ENCODE results near the gene SAMD15. TPM values are rescaled to one million over a fixed set of nuclear protein-coding genes. Genes with fewer than 3 reads are reported as not detected.

Gene SAMD15
- total and polyA plus RNA-seq, 4 experiments from 2014 or later, result 0.11 to 0.38 TPM; not detected in 2

- intact Hi-C loops (cut with micrococcal nuclease), result no loop called here
- ChIA-PET CTCF (ENCODE audit: partially characterized antibody) (no interaction called here), POLR2A (ENCODE audit: partially characterized antibody) (no interaction called here)
- H3K9me3 ChIP-seq (ENCODE audit: control insufficient read depth in 1 of 2, low read length in 2 of 2), result no peaks in the 10 kb centered on the region
- no peak overlapping the region for H3K27ac Mint-ChIP-seq
- no peaks in the 10 kb centered on the region for H3K27me3 Mint-ChIP-seq
- no peak overlapping the region for H3K27ac ChIP-seq (ENCODE audit: low read depth, low read length)
- H3K27me3 ChIP-seq (ENCODE audit: insufficient read depth, low read length), result no peaks in the 10 kb centered on the region
- peaks cover 47% of the 10 kb centered on the region for H3K36me3 ChIP-seq (ENCODE audit: insufficient read depth, low read length)
- no peak overlapping the region for H3K4me3 Mint-ChIP-seq
- H3K9me3 Mint-ChIP-seq, result peaks cover 0 to 31% (median 16%) of the 10 kb centered on the region in 8 donors
- H3K4me1 ChIP-seq (ENCODE audit: insufficient read depth, low read length), result no peaks in the 10 kb centered on the region
- no peak for DNase-seq
- H3K4me1 Mint-ChIP-seq, result no peaks in the 10 kb centered on the region
- no peak overlapping the region for H3K4me3 ChIP-seq (ENCODE audit: low read length in 2 of 2)
- peaks cover 89 to 90% of the 10 kb centered on the region in 2 donors for H3K36me3 Mint-ChIP-seq
Measured at GRCh38 chr14:77424862-77425261, 47.7 kb downstream of the SAMD15 start.

- Mint-ChIP-seq H3K27me3 (no peaks in the 10 kb centered on the region), H3K4me3 (no peak overlapping the region), H3K27ac (no peak overlapping the region), H3K4me1 (no peaks in the 10 kb centered on the region), H3K9me3 (peaks cover 0 to 16% (median 2%) of the 10 kb centered on the region in 8 donors), H3K36me3 (peaks cover 93 to 98% of the 10 kb centered on the region in 2 donors)
- ChIA-PET CTCF (ENCODE audit: partially characterized antibody) (no interaction called here), POLR2A (ENCODE audit: partially characterized antibody) (no interaction called here)
- no peaks in the 10 kb centered on the region for H3K4me1 ChIP-seq (ENCODE audit: insufficient read depth, low read length)
- H3K27me3 ChIP-seq (ENCODE audit: insufficient read depth, low read length), result no peaks in the 10 kb centered on the region
- no peak overlapping the region for H3K27ac ChIP-seq (ENCODE audit: low read depth, low read length)
- H3K9me3 ChIP-seq (ENCODE audit: control insufficient read depth in 1 of 2, low read length in 2 of 2), result no peaks in the 10 kb centered on the region
- intact Hi-C loops (cut with micrococcal nuclease), result no loop called here
- DNase-seq, result no peak
- H3K4me3 ChIP-seq (ENCODE audit: low read length in 2 of 2), result no peak overlapping the region
- peaks cover 47% of the 10 kb centered on the region for H3K36me3 ChIP-seq (ENCODE audit: insufficient read depth, low read length)
Measured at GRCh38 chr14:77426396-77426795, 49.2 kb downstream of the SAMD15 start.

- H3K9me3 Mint-ChIP-seq, result no peaks in the 10 kb centered on the region
- peaks cover 51 to 64% of the 10 kb centered on the region in 2 donors for H3K36me3 Mint-ChIP-seq
- ChIA-PET POLR2A (ENCODE audit: partially characterized antibody) (no interaction called here), CTCF (ENCODE audit: partially characterized antibody) (no interaction called here)
- Histone ChIP-seq H3K4me1 (ENCODE audit: insufficient read depth, low read length) (no peaks in the 10 kb centered on the region), H3K9me3 (ENCODE audit: control insufficient read depth in 1 of 2, low read length in 2 of 2) (no peaks in the 10 kb centered on the region), H3K4me3 (ENCODE audit: low read length in 2 of 2) (no peak overlapping the region), H3K36me3 (ENCODE audit: insufficient read depth, low read length) (peaks cover 26% of the 10 kb centered on the region), H3K27ac (ENCODE audit: low read depth, low read length) (no peak overlapping the region), H3K27me3 (ENCODE audit: insufficient read depth, low read length) (no peaks in the 10 kb centered on the region)
- H3K4me3 Mint-ChIP-seq, result no peak overlapping the region
- DNase-seq, result no peak
- no peak overlapping the region for H3K27ac Mint-ChIP-seq
- peaks cover 0 to 1% (median 0%) of the 10 kb centered on the region in 4 donors for H3K4me1 Mint-ChIP-seq
- intact Hi-C loops (cut with micrococcal nuclease), result no loop called here
- no peaks in the 10 kb centered on the region for H3K27me3 Mint-ChIP-seq
Measured at GRCh38 chr14:77436042-77436441, 58.9 kb downstream of the SAMD15 start.

GRCh38 chr14:77438596-77438995 lies 61.4 kb downstream of the SAMD15 start:
- no peaks in the 10 kb centered on the region for H3K27me3 ChIP-seq (ENCODE audit: insufficient read depth, low read length)
- no peaks in the 10 kb centered on the region for H3K9me3 Mint-ChIP-seq
- CTCF ChIA-PET (ENCODE audit: partially characterized antibody), result no interaction called here
- no peaks in the 10 kb centered on the region for H3K4me1 ChIP-seq (ENCODE audit: insufficient read depth, low read length)
- peaks cover 49% of the 10 kb centered on the region for H3K36me3 ChIP-seq (ENCODE audit: insufficient read depth, low read length)
- peaks cover 65 to 72% of the 10 kb centered on the region in 2 donors for H3K36me3 Mint-ChIP-seq
- no peak overlapping the region for H3K27ac Mint-ChIP-seq
- intact Hi-C loops (cut with micrococcal nuclease), result no loop called here
- no peak overlapping the region for H3K27ac ChIP-seq (ENCODE audit: low read depth, low read length)
- H3K4me3 ChIP-seq (ENCODE audit: low read length in 2 of 2), result no peak overlapping the region
- POLR2A ChIA-PET (ENCODE audit: partially characterized antibody), result no interaction called here
- H3K4me3 Mint-ChIP-seq, result no peak overlapping the region
- no peaks in the 10 kb centered on the region for H3K27me3 Mint-ChIP-seq
- no peak for DNase-seq
- no peaks in the 10 kb centered on the region for H3K9me3 ChIP-seq (ENCODE audit: control insufficient read depth in 1 of 2, low read length in 2 of 2)
- peaks cover 0 to 1% (median 0%) of the 10 kb centered on the region in 4 donors for H3K4me1 Mint-ChIP-seq

GRCh38 chr14:77439861-77440260 lies 62.7 kb downstream of the SAMD15 start:
- intact Hi-C loops (cut with micrococcal nuclease), result no loop called here
- Histone ChIP-seq H3K27ac (ENCODE audit: low read depth, low read length) (no peak overlapping the region), H3K27me3 (ENCODE audit: insufficient read depth, low read length) (no peaks in the 10 kb centered on the region), H3K36me3 (ENCODE audit: insufficient read depth, low read length) (peaks cover 44% of the 10 kb centered on the region), H3K4me1 (ENCODE audit: insufficient read depth, low read length) (no peaks in the 10 kb centered on the region), H3K9me3 (ENCODE audit: control insufficient read depth in 1 of 2, low read length in 2 of 2) (no peaks in the 10 kb centered on the region), H3K4me3 (ENCODE audit: low read length in 2 of 2) (no peak overlapping the region)
- Mint-ChIP-seq H3K27ac (no peak overlapping the region), H3K27me3 (no peaks in the 10 kb centered on the region), H3K4me3 (no peak overlapping the region), H3K9me3 (no peaks in the 10 kb centered on the region), H3K4me1 (peaks cover 0 to 1% (median 0%) of the 10 kb centered on the region in 4 donors), H3K36me3 (peaks cover 59 to 73% of the 10 kb centered on the region in 2 donors)
- ChIA-PET CTCF (ENCODE audit: partially characterized antibody) (no interaction called here), POLR2A (ENCODE audit: partially characterized antibody) (interaction anchor here (0.7 kb wide), 1 partner anchor 40 kb away, joined by 3 read pairs; no protein-coding TSS in a partner anchor)
- DNase-seq, result no peak

Other genes starting within 250 kb of the SAMD15 start
- gene ZDHHC22, start 235.6 kb upstream of the SAMD15 start, total RNA-seq, result not detected
- not detected for gene ZDHHC22, start 235.6 kb upstream of the SAMD15 start, polyA plus RNA-seq
- gene TMEM63C, start 195.6 kb upstream of the SAMD15 start, total RNA-seq, result 1 to 10 TPM in 1 of 2 experiments, under 1 TPM in 1; 0.36 to 1.7 TPM
- not detected for gene TMEM63C, start 195.6 kb upstream of the SAMD15 start, polyA plus RNA-seq
- gene NGB, start 106.2 kb upstream of the SAMD15 start, total RNA-seq, result not detected
- not detected for gene NGB, start 106.2 kb upstream of the SAMD15 start, polyA plus RNA-seq
- 10 to 100 TPM; 13.2 to 15.2 TPM for gene POMT2, start 56.5 kb upstream of the SAMD15 start, total RNA-seq
- 1 to 10 TPM in 1 of 2 donors, under 1 TPM in 1; 0.86 to 1.1 TPM for gene POMT2, start 56.5 kb upstream of the SAMD15 start, polyA plus RNA-seq
- gene GSTZ1, start 56.3 kb upstream of the SAMD15 start, total RNA-seq, result 10 to 100 TPM; 10.5 to 11.8 TPM
- 1 to 10 TPM; 5.2 to 6.4 TPM for gene GSTZ1, start 56.3 kb upstream of the SAMD15 start, polyA plus RNA-seq
- 1 to 10 TPM; 8.3 to 8.6 TPM for gene TMED8, start 285 bp upstream of the SAMD15 start, total RNA-seq
- 1 to 10 TPM; 2.5 to 3.5 TPM for gene TMED8, start 285 bp upstream of the SAMD15 start, polyA plus RNA-seq
- 1 to 10 TPM; 1.1 TPM for gene NOXRED1, start 46.1 kb downstream of the SAMD15 start, total RNA-seq
- not detected for gene NOXRED1, start 46.1 kb downstream of the SAMD15 start, polyA plus RNA-seq
- 10 to 100 TPM; 18.6 to 22.5 TPM for gene VIPAS39, start 80.2 kb downstream of the SAMD15 start, total RNA-seq
- gene VIPAS39, start 80.2 kb downstream of the SAMD15 start, polyA plus RNA-seq, result 1 to 10 TPM; 7.6 to 8.4 TPM
- gene AHSA1, start 80.7 kb downstream of the SAMD15 start, total RNA-seq, result 10 to 100 TPM; 88.5 to 89.9 TPM
- 100 to 1,000 TPM in 1 of 2 donors, 10 to 100 TPM in 1; 95.6 to 134 TPM for gene AHSA1, start 80.7 kb downstream of the SAMD15 start, polyA plus RNA-seq
- not detected for gene ISM2, start 121.4 kb downstream of the SAMD15 start, total RNA-seq
- gene ISM2, start 121.4 kb downstream of the SAMD15 start, polyA plus RNA-seq, result not detected
- 10 to 100 TPM; 25.9 to 31.3 TPM for gene SPTLC2, start 239.3 kb downstream of the SAMD15 start, total RNA-seq
- 10 to 100 TPM; 11.2 to 23.7 TPM for gene SPTLC2, start 239.3 kb downstream of the SAMD15 start, polyA plus RNA-seq

Data from CD4-positive, alpha-beta memory T cell (primary cell).